HCT116 (cell line): ENCODE results near the gene KRTAP12-3. TPM values are rescaled to one million over a fixed set of nuclear protein-coding genes. Genes with fewer than 3 reads are reported as not detected.

Experiments used
- ATAC-seq: fragments of 200-7000 bp; cut with Tn5 transposase; 2 replicates; pipeline ENCODE4 v1.9.1; 2020; ENCODE audit warnings: mild to moderate bottlenecking, moderate library complexity
- BruUV-seq: library from RNA; stranded (reverse); fragments of 400-500 nt; replicated peaks from 2 replicates; lab custom pipeline; 2021; lab: Mats Ljungman, UMichigan
- CTCF ChIA-PET: fragments of 300-600 bp; sonication (Branson Sonifier 250); formaldehyde crosslinking; loops from one replicate; lab custom pipeline; 2021; ENCODE audit warnings: antibody characterized with exemption; lab: Charles Lee
- POLR2A ChIA-PET: fragments of 300-600, 350-600 bp; sonication (Branson Sonifier 250); formaldehyde crosslinking; loops from one replicate; lab custom pipeline; 2021; ENCODE audit warnings: antibody characterized with exemption; lab: Charles Lee
- RAD21 ChIA-PET, 2 experiments: fragments of 300-600 bp; sonication (Branson Sonifier 250); formaldehyde crosslinking; loops; one replicate each; lab custom pipeline; 2023; ENCODE audit warnings: low total read pairs in 2 of 2; ENCODE audit not compliant: uncharacterized antibody in 2 of 2, unreplicated experiment in 2 of 2, low non-redundant PET in 1 of 2; lab: Charles Lee
- DNase-seq: peaks from one replicate; pipeline ENCODE4 v3.0.0-alpha.2; 2010; ENCODE audit warnings: low read depth, low spot score
- H2AFZ ChIP-seq: fragments of 200-600 bp; shearing (Covaris generic), sonication (generic); 2 replicates; pipeline ENCODE4 v1.6.1; 2017; ENCODE audit warnings: low read depth, mixed run types, mixed read lengths, antibody characterized with exemption, low read length; ENCODE audit not compliant: poor library complexity, severe bottlenecking
- H3K27ac ChIP-seq: 2 replicates; pipeline ENCODE4 v1.5.1; 2012; ENCODE audit warnings: low read depth, low read length
- H3K27me3 ChIP-seq: fragments of 200-600 bp; sonication (generic); 2 replicates; pipeline ENCODE4 v1.6.1; 2016; ENCODE audit warnings: mixed run types, low read length, mixed read lengths; ENCODE audit not compliant: insufficient read depth
- H3K36me3 ChIP-seq, 2 experiments: fragments of 200-500 bp in 1 of 2; fragments of 200-600 bp in 1 of 2; sonication (Bioruptor generic) in 1 of 2; sonication (generic) in 1 of 2; 2 replicates each; pipeline versions ENCODE4 v1.5.1 to v1.6.1; 2014 to 2016; ENCODE audit warnings: low read length in 2 of 2, inconsistent platforms in 1 of 2, mixed read lengths in 1 of 2, mixed run types in 1 of 2; ENCODE audit not compliant: insufficient read depth in 2 of 2, control insufficient read depth in 1 of 2
- H3K4me1 ChIP-seq, 2 experiments: fragments of 200-600 bp in 1 of 2; sonication (generic) in 1 of 2; 2 replicates each; pipeline versions ENCODE4 v1.5.1 to v1.6.1; 2012 to 2017; ENCODE audit warnings: low read length in 2 of 2, inconsistent platforms in 1 of 2, mild to moderate bottlenecking in 1 of 2, mixed read lengths in 1 of 2, mixed run types in 1 of 2, moderate library complexity in 1 of 2; ENCODE audit not compliant: insufficient read depth in 2 of 2, control insufficient read depth in 1 of 2
- H3K4me2 ChIP-seq: fragments of 200-600 bp; sonication (generic); 2 replicates; pipeline ENCODE4 v1.6.1; 2017; ENCODE audit warnings: mixed run types, low read length, mixed read lengths
- H3K4me3 ChIP-seq, 2 experiments: fragments of 200-600 bp in 1 of 2; sonication (generic) in 1 of 2; replicated peaks in 1 of 2; 2 replicates each; pipeline ENCODE4 v1.5.1; 2011 to 2016; ENCODE audit warnings: low read length in 2 of 2, control low read depth in 1 of 2, low read depth in 1 of 2, mild to moderate bottlenecking in 1 of 2, mixed read lengths in 1 of 2, mixed run types in 1 of 2
- H3K79me2 ChIP-seq: fragments of 200-600 bp; sonication (generic); 2 replicates; pipeline ENCODE4 v1.6.1; 2017; ENCODE audit warnings: mild to moderate bottlenecking, mixed run types, low read length, moderate library complexity, mixed read lengths; ENCODE audit not compliant: insufficient read depth
- H3K9ac ChIP-seq: fragments of 200-600 bp; sonication (generic); 2 replicates; pipeline ENCODE4 v1.6.1; 2016; ENCODE audit warnings: low read length, mixed read lengths
- H3K9me2 ChIP-seq: fragments of 200-600 bp; sonication (generic), shearing (Covaris generic); 2 replicates; pipeline ENCODE4 v1.6.1; 2017; ENCODE audit warnings: mixed run types, mild to moderate bottlenecking, moderate library complexity; ENCODE audit not compliant: insufficient read depth
- H3K9me3 ChIP-seq, 2 experiments: fragments of 200-500 bp in 1 of 2; fragments of 200-600 bp in 1 of 2; sonication (Bioruptor generic) in 1 of 2; sonication (generic) in 1 of 2; 2 replicates each; pipeline ENCODE4 v1.6.1; 2014 to 2017; ENCODE audit warnings: low read length in 2 of 2, mixed read lengths in 2 of 2, inconsistent platforms in 1 of 2, low read depth in 1 of 2, mild to moderate bottlenecking in 1 of 2, mixed run types in 1 of 2, moderate library complexity in 1 of 2; ENCODE audit not compliant: control insufficient read depth in 1 of 2, insufficient read depth in 1 of 2
- H4K20me1 ChIP-seq: fragments of 200-600 bp; sonication (generic), shearing (Covaris generic); 2 replicates; pipeline ENCODE4 v1.6.1; 2017; ENCODE audit warnings: mixed run types, mild to moderate bottlenecking, moderate library complexity; ENCODE audit not compliant: insufficient read depth
- CBX3 ChIP-seq: IDR thresholded peaks from 2 replicates; pipeline ENCODE4 v1.6.1; 2012; ENCODE audit warnings: low read depth
- CEBPB ChIP-seq: IDR thresholded peaks from 2 replicates; pipeline ENCODE4 v1.6.1; 2012; ENCODE audit warnings: low read depth
- CTCF ChIP-seq, 3 experiments: fragments of 200-600 bp in 1 of 3; sonication (generic) in 1 of 3; IDR thresholded peaks in 2 of 3; conservative IDR thresholded peaks in 1 of 3; 2 replicates each; pipeline ENCODE4 v1.5.1; 2012 to 2017; ENCODE audit warnings: low read depth in 2 of 3, low read length in 2 of 3, antibody characterized with exemption in 1 of 3, borderline replicate concordance in 1 of 3, control low read depth in 1 of 3, mild to moderate bottlenecking in 1 of 3, mixed read lengths in 1 of 3, mixed run types in 1 of 3, moderate library complexity in 1 of 3; ENCODE audit not compliant: insufficient read depth in 1 of 3
- EZH2phosphoT487 ChIP-seq: fragments of 200-600 bp; IDR thresholded peaks from 2 replicates; pipeline ENCODE4 v1.6.1; 2018; ENCODE audit warnings: antibody characterized with exemption, borderline replicate concordance
- FOSL1 ChIP-seq: IDR thresholded peaks from 2 replicates; pipeline ENCODE4 v1.6.1; 2012; ENCODE audit warnings: low read depth
- JUND ChIP-seq: IDR thresholded peaks from 2 replicates; pipeline ENCODE4 v1.6.1; 2012
- POLR2A ChIP-seq: IDR thresholded peaks from 2 replicates; pipeline ENCODE4 v1.7.0; 2011; ENCODE audit warnings: borderline replicate concordance; ENCODE audit not compliant: insufficient read depth, insufficient read length; ENCODE audit errors: extremely low read depth
- TCF7L2 ChIP-seq: IDR thresholded peaks from 2 replicates; pipeline ENCODE4 v1.7.0; 2011; ENCODE audit warnings: borderline replicate concordance, inconsistent platforms; ENCODE audit not compliant: insufficient read depth, insufficient read length; ENCODE audit errors: extremely low read depth
- YY1 ChIP-seq: IDR thresholded peaks from 2 replicates; pipeline ENCODE4 v1.6.1; 2011; ENCODE audit warnings: low read length, low read depth, moderate library complexity, mild to moderate bottlenecking; ENCODE audit not compliant: insufficient replicate concordance; ENCODE audit errors: extremely low read depth
- ZBTB33 ChIP-seq: IDR thresholded peaks from 2 replicates; pipeline ENCODE4 v1.6.1; 2011; ENCODE audit warnings: mild to moderate bottlenecking, low read length, moderate library complexity; ENCODE audit not compliant: insufficient replicate concordance; ENCODE audit errors: extremely low read depth
- ZFX ChIP-seq: fragments of 450-650 bp; IDR thresholded peaks from 2 replicates; pipeline ENCODE4 v1.6.1; 2017
- intact Hi-C: fragments of 100-400 bp; cut with micrococcal nuclease; formaldehyde crosslinking; loops from 2 replicates; pipeline ENCODE4 v1.10.0; 2022
- total RNA-seq: library from RNA; stranded (reverse); gene quantifications from one replicate; pipeline ENCODE4 v1.2.1, GENCODE V29; 2021; ENCODE audit not compliant: unreplicated experiment

KRTAP12-3 gene
- total RNA-seq, 1 experiment from 2014 or later, result not detected

- no peaks in the 10 kb centered on the region for H3K4me1 ChIP-seq
- no peaks in the 10 kb centered on the region for H3K79me2 ChIP-seq
- no peak overlapping the region for H3K4me3 ChIP-seq
- no peaks in the 10 kb centered on the region for H4K20me1 ChIP-seq
- no peak overlapping the region for H2AFZ ChIP-seq
- peaks cover 1 to 9% of the 10 kb centered on the region in 2 experiments; a peak in 3 of 4 replicates for H3K9me3 ChIP-seq
- intact Hi-C loops, result no loop called here
- ChIA-PET CTCF (interaction anchor here (0.7 kb wide), 1 partner anchor 186 kb away, joined by 3 read pairs; the partner anchor contains the start of gene UBE2G2), RAD21 (no interaction called here), POLR2A (no interaction called here)
- no peak overlapping the region for H3K9ac ChIP-seq
- no peaks in the 10 kb centered on the region for H3K9me2 ChIP-seq
- H3K27me3 ChIP-seq, result no peaks in the 10 kb centered on the region
- no peak overlapping the region for H3K27ac ChIP-seq
- no TSS peak for BruUV-seq
- no peak for ATAC-seq
- no peaks in the 10 kb centered on the region for H3K36me3 ChIP-seq
- TF ChIP-seq ZFX (no peak), POLR2A (no peak), JUND (no peak)
- no peak overlapping the region for H3K4me2 ChIP-seq
- no peak for DNase-seq
Observed at GRCh38 chr21:44614961-44615391, 42.8 kb upstream of the KRTAP12-3 start.

- intact Hi-C loops, result no loop called here
- H3K9ac ChIP-seq, result no peak overlapping the region
- peaks cover 4 to 9% of the 10 kb centered on the region in 2 experiments for H3K9me3 ChIP-seq
- H3K27me3 ChIP-seq, result no peaks in the 10 kb centered on the region
- no peaks in the 10 kb centered on the region for H4K20me1 ChIP-seq
- CTCF ChIA-PET, result interaction anchor here (0.7 kb wide), 1 partner anchor 186 kb away, joined by 3 read pairs; the partner anchor contains the start of gene UBE2G2
- H3K9me2 ChIP-seq, result no peaks in the 10 kb centered on the region
- TF ChIP-seq FOSL1 (no peak), POLR2A (no peak), ZBTB33 (no peak), TCF7L2 (no peak), EZH2phosphoT487 (no peak), CBX3 (no peak), CTCF (IDR thresholded peaks at IDR 0.05 in 2 of 3, conservative IDR thresholded peaks at IDR 0.05 in 1 of 3; ENCODE audit: borderline replicate concordance in 1 of 3, insufficient read depth in 1 of 3, low read depth in 2 of 3, low read length in 2 of 3) (no peak), YY1 (no peak), CEBPB (no peak)
- TF ChIP-seq, all 23 proteins: peak for 0
- no peak overlapping the region for H3K4me3 ChIP-seq
- H3K27ac ChIP-seq, result no peak overlapping the region
- no TSS peak for BruUV-seq
- no peak overlapping the region for H3K4me2 ChIP-seq
- POLR2A ChIA-PET, result no interaction called here
- RAD21 ChIA-PET, result no interaction called here
- ATAC-seq (no peak), DNase-seq (no peak)
- H2AFZ ChIP-seq, result no peak overlapping the region
- no peaks in the 10 kb centered on the region for H3K4me1 ChIP-seq
- H3K79me2 ChIP-seq, result no peaks in the 10 kb centered on the region
- H3K36me3 ChIP-seq, result no peaks in the 10 kb centered on the region
Observed at GRCh38 chr21:44615466-44615865, 42.3 kb upstream of the KRTAP12-3 start.
